ENCODE measurements around the gene VAX1.
"Not testable (repeated sequence)": the region's sequence is repeated elsewhere in the genome, so short reads cannot be mapped to it uniquely, and the experiment has no call there.

VAX1 gene

GRCh38 chr10:117135480-117136140 lies 2.5 kb downstream of the VAX1 start:
- no peak for DNase-seq (ENCODE audit: low read depth in 2 of 2)

GRCh38 chr10:117135026-117135372 lies 3.1 kb downstream of the VAX1 start:
- no peak for DNase-seq (ENCODE audit: low read depth in 2 of 2)

- no peak for DNase-seq (ENCODE audit: low read depth in 2 of 2)
Measured at GRCh38 chr10:117134306-117135025, 3.6 kb downstream of the VAX1 start.

GRCh38 chr10:117134056-117134305 lies 4.1 kb downstream of the VAX1 start:
- DNase-seq (ENCODE audit: low read depth in 2 of 2) = no peak

- DNase-seq (ENCODE audit: low read depth in 2 of 2) = no peak
Measured at GRCh38 chr10:117133273-117134055, 4.6 kb downstream of the VAX1 start.

- no peak for DNase-seq (ENCODE audit: low read depth in 2 of 2)
Measured at GRCh38 chr10:117132751-117133231, 5.3 kb downstream of the VAX1 start.

- DNase-seq (ENCODE audit: low read depth in 2 of 2) = no peak
Measured at GRCh38 chr10:117131376-117132327, 6.4 kb downstream of the VAX1 start.

- DNase-seq (ENCODE audit: low read depth in 2 of 2) = no peak
Measured at GRCh38 chr10:117130862-117131375, 7.2 kb downstream of the VAX1 start.

GRCh38 chr10:117130346-117130745 lies 7.7 kb downstream of the VAX1 start:
- no peak for DNase-seq (ENCODE audit: low read depth in 2 of 2)

- DNase-seq (ENCODE audit: low read depth in 2 of 2) = not testable (repeated sequence)
Measured at GRCh38 chr10:117126645-117127044, 11.4 kb downstream of the VAX1 start.

GRCh38 chr10:117126034-117126433 lies 12.0 kb downstream of the VAX1 start:
- DNase-seq (ENCODE audit: low read depth in 2 of 2) = no peak

GRCh38 chr10:117112220-117112619 lies 25.9 kb downstream of the VAX1 start:
- DNase-seq (ENCODE audit: low read depth in 2 of 2) = no peak

- DNase-seq (ENCODE audit: low read depth in 2 of 2) = no peak
Measured at GRCh38 chr10:117107238-117107637, 30.8 kb downstream of the VAX1 start.

GRCh38 chr10:117096599-117097201 lies 41.4 kb downstream of the VAX1 start:
- DNase-seq (ENCODE audit: low read depth in 2 of 2) = no peak

- DNase-seq (ENCODE audit: low read depth in 2 of 2) = no peak
Measured at GRCh38 chr10:117094856-117095255, 43.2 kb downstream of the VAX1 start.

GRCh38 chr10:117092386-117092785 lies 45.7 kb downstream of the VAX1 start:
- DNase-seq (ENCODE audit: low read depth in 2 of 2) = no peak

GRCh38 chr10:117090834-117091233 lies 47.2 kb downstream of the VAX1 start:
- no peak for DNase-seq (ENCODE audit: low read depth in 2 of 2)

- no peak for DNase-seq (ENCODE audit: low read depth in 2 of 2)
Measured at GRCh38 chr10:117087521-117087920, 50.5 kb downstream of the VAX1 start.

GRCh38 chr10:117086546-117086945 lies 51.5 kb downstream of the VAX1 start:
- DNase-seq (ENCODE audit: low read depth in 2 of 2) = no peak

- not testable (repeated sequence) for DNase-seq (ENCODE audit: low read depth in 2 of 2)
Measured at GRCh38 chr10:117084421-117085246, 53.4 kb downstream of the VAX1 start.
